Measurements from ENCODE around the gene MYBPC2. TPM values are rescaled to one million over a fixed set of nuclear protein-coding genes. Genes with fewer than 3 reads are reported as not detected.

The MYBPC2 gene
- total RNA-seq, 1 donor: not detected

GRCh38 chr19:50481351-50482149, 48.9 kb downstream of the MYBPC2 start:
- TF ChIP-seq CTCF (IDR thresholded peaks at IDR 0.05; ENCODE audit: extremely low read depth, low read depth, low read length): no peak
- peaks cover 7% of the 10 kb centered on the region for H3K4me1 ChIP-seq (ENCODE audit: insufficient read depth, low read length)
- peaks cover 23% of the 10 kb centered on the region for H4K20me1 ChIP-seq (ENCODE audit: insufficient read depth, low read length)
- H3K27ac ChIP-seq (ENCODE audit: low read depth, low read length): no peak overlapping the region
- no peak overlapping the region for H3K4me3 ChIP-seq (ENCODE audit: insufficient read depth, low read length)
- no peak for DNase-seq (ENCODE audit: insufficient read length, low spot score, missing footprints)
- peaks cover 10% of the 10 kb centered on the region for H3K36me3 ChIP-seq (ENCODE audit: insufficient read depth, low read length)
- H3K79me2 ChIP-seq (ENCODE audit: insufficient read depth, low read length): peaks cover 23% of the 10 kb centered on the region
- H3K4me2 ChIP-seq (ENCODE audit: insufficient read depth, low read length): no peak overlapping the region
- H2AFZ ChIP-seq (ENCODE audit: low read length): no peak overlapping the region
- no peaks in the 10 kb centered on the region for H3K27me3 ChIP-seq (ENCODE audit: insufficient read depth, low read length)
- H3K9me3 ChIP-seq (ENCODE audit: low read depth, low read length): no peaks in the 10 kb centered on the region

GRCh38 chr19:50482271-50482855, 49.7 kb downstream of the MYBPC2 start:
- peaks cover 8% of the 10 kb centered on the region for H3K27me3 ChIP-seq (ENCODE audit: insufficient read depth, low read length)
- no peak overlapping the region for H3K4me3 ChIP-seq (ENCODE audit: insufficient read depth, low read length)
- TF ChIP-seq CTCF (IDR thresholded peaks at IDR 0.05; ENCODE audit: extremely low read depth, low read depth, low read length): no peak
- no peak overlapping the region for H2AFZ ChIP-seq (ENCODE audit: low read length)
- peaks cover 28% of the 10 kb centered on the region for H4K20me1 ChIP-seq (ENCODE audit: insufficient read depth, low read length)
- no peak overlapping the region for H3K4me2 ChIP-seq (ENCODE audit: insufficient read depth, low read length)
- H3K79me2 ChIP-seq (ENCODE audit: insufficient read depth, low read length): peaks cover 21% of the 10 kb centered on the region
- H3K4me1 ChIP-seq (ENCODE audit: insufficient read depth, low read length): peaks cover 3% of the 10 kb centered on the region
- DNase-seq (ENCODE audit: insufficient read length, low spot score, missing footprints): no peak
- no peak overlapping the region for H3K27ac ChIP-seq (ENCODE audit: low read depth, low read length)
- H3K36me3 ChIP-seq (ENCODE audit: insufficient read depth, low read length): peaks cover 10% of the 10 kb centered on the region
- H3K9me3 ChIP-seq (ENCODE audit: low read depth, low read length): no peaks in the 10 kb centered on the region

GRCh38 chr19:50482916-50483315, 50.2 kb downstream of the MYBPC2 start:
- H3K4me1 ChIP-seq (ENCODE audit: insufficient read depth, low read length): no peaks in the 10 kb centered on the region
- H3K4me2 ChIP-seq (ENCODE audit: insufficient read depth, low read length): no peak overlapping the region
- H3K9me3 ChIP-seq (ENCODE audit: low read depth, low read length): no peaks in the 10 kb centered on the region
- H3K27me3 ChIP-seq (ENCODE audit: insufficient read depth, low read length): peaks cover 12% of the 10 kb centered on the region
- no peak overlapping the region for H2AFZ ChIP-seq (ENCODE audit: low read length)
- no peak overlapping the region for H3K27ac ChIP-seq (ENCODE audit: low read depth, low read length)
- H3K36me3 ChIP-seq (ENCODE audit: insufficient read depth, low read length): peaks cover 9% of the 10 kb centered on the region
- H3K79me2 ChIP-seq (ENCODE audit: insufficient read depth, low read length): peaks cover 15% of the 10 kb centered on the region
- H4K20me1 ChIP-seq (ENCODE audit: insufficient read depth, low read length): peaks cover 26% of the 10 kb centered on the region
- no peak for DNase-seq (ENCODE audit: insufficient read length, low spot score, missing footprints)
- TF ChIP-seq CTCF (IDR thresholded peaks at IDR 0.05; ENCODE audit: extremely low read depth, low read depth, low read length): no peak
- no peak overlapping the region for H3K4me3 ChIP-seq (ENCODE audit: insufficient read depth, low read length)

GRCh38 chr19:50485284-50485955, 52.7 kb downstream of the MYBPC2 start:
- no peak for TF ChIP-seq CTCF (IDR thresholded peaks at IDR 0.05; ENCODE audit: extremely low read depth, low read depth, low read length)
- no peaks in the 10 kb centered on the region for H3K36me3 ChIP-seq (ENCODE audit: insufficient read depth, low read length)
- no peaks in the 10 kb centered on the region for H3K4me1 ChIP-seq (ENCODE audit: insufficient read depth, low read length)
- no peaks in the 10 kb centered on the region for H3K79me2 ChIP-seq (ENCODE audit: insufficient read depth, low read length)
- H4K20me1 ChIP-seq (ENCODE audit: insufficient read depth, low read length): peaks cover 9% of the 10 kb centered on the region
- H3K9me3 ChIP-seq (ENCODE audit: low read depth, low read length): no peaks in the 10 kb centered on the region
- no peak overlapping the region for H3K4me3 ChIP-seq (ENCODE audit: insufficient read depth, low read length)
- no peak for DNase-seq (ENCODE audit: insufficient read length, low spot score, missing footprints)
- H3K27ac ChIP-seq (ENCODE audit: low read depth, low read length): no peak overlapping the region
- H2AFZ ChIP-seq (ENCODE audit: low read length): no peak overlapping the region
- H3K27me3 ChIP-seq (ENCODE audit: insufficient read depth, low read length): peaks cover 15% of the 10 kb centered on the region
- H3K4me2 ChIP-seq (ENCODE audit: insufficient read depth, low read length): no peak overlapping the region

Data from osteoblast (primary cell).